ENCODE measurements around the gene SRC.

DNA sequence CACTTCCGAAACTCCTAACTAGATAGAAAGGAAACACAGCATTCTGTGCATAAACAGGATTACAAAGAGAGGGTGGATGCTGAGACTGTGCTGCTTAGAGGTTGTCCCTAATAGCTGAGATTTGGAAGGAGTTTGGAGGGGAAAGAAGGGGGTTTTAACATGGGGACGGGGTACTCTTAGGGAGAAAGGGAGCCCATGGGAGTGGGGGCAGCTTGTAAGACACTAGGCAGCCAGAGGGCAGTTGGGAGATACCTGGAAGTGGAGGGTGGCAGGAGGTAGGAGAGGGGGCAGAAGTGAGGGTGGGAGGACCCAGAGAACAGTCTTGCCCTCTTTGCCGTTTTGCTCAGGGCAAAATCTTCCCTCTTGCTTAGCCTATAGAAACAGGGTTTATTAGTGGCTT lies 40.1 kb upstream of the SRC start:
- TF ChIP-seq CTCF (IDR thresholded peaks at IDR 0.05; ENCODE audit: insufficient read depth, low read length, poor library complexity, severe bottlenecking), result no peak
- no peak for TF ChIP-seq EZH2phosphoT487 (conservative IDR thresholded peaks at IDR 0.05; ENCODE audit: low read length)

Measured in SU-DHL-6 (cell line).